H1 (cell line): ENCODE results near the gene UBE2G2. TPM values are rescaled to one million over a fixed set of nuclear protein-coding genes. Genes with fewer than 3 reads are reported as not detected.

ENCODE experiments used
- CTCF ChIA-PET: fragments of 300-600 bp; sonication (Branson Sonifier 250); formaldehyde crosslinking; loops from one replicate; lab custom pipeline; 2021; ENCODE audit not compliant: partially characterized antibody; lab: Charles Lee
- POLR2A ChIA-PET: fragments of 300-600 bp; sonication (Branson Sonifier 250); formaldehyde crosslinking; loops from one replicate; lab custom pipeline; 2021; ENCODE audit warnings: inconsistent platforms; ENCODE audit not compliant: partially characterized antibody; lab: Charles Lee
- DNase-seq, 2 experiments: peaks; one replicate each; pipeline versions ENCODE4 v3.0.0 to v3.0.0-alpha.2; 2010 to 2022; ENCODE audit warnings: low spot score in 2 of 2, low read depth in 1 of 2, mixed read lengths in 1 of 2
- FAIRE-seq: peaks from 2 replicates; lab custom pipeline; 2011; peaks lifted over from hg19 to GRCh38; lab: Jason Lieb, UNC
- H2AFZ ChIP-seq: 2 replicates; pipeline ENCODE4 v1.8.1; 2012; ENCODE audit warnings: low read length, inconsistent platforms
- H2AK5ac ChIP-seq: 2 replicates; pipeline ENCODE4 v1.6.1; 2013; ENCODE audit warnings: low read depth, low read length
- H2BK120ac ChIP-seq: replicated peaks from 2 replicates; pipeline ENCODE3; 2013; ENCODE audit warnings: low read depth, low read length, inconsistent platforms
- H2BK12ac ChIP-seq: 2 replicates; pipeline ENCODE4 v1.6.1; 2013; ENCODE audit warnings: low read depth, low read length
- H2BK15ac ChIP-seq: 2 replicates; pipeline ENCODE4 v1.6.1; 2013; ENCODE audit warnings: low read length
- H2BK20ac ChIP-seq: 2 replicates; pipeline ENCODE4 v1.6.1; 2013; ENCODE audit warnings: low read length
- H2BK5ac ChIP-seq: 2 replicates; pipeline ENCODE4 v1.6.1; 2013; ENCODE audit warnings: low read depth, low read length
- H3K14ac ChIP-seq: 2 replicates; pipeline ENCODE4 v1.6.1; 2013; ENCODE audit warnings: inconsistent platforms; ENCODE audit not compliant: insufficient read length
- H3K18ac ChIP-seq: 2 replicates; pipeline ENCODE4 v1.6.1; 2013; ENCODE audit warnings: low read length; ENCODE audit errors: extremely low read depth
- H3K23ac ChIP-seq: 2 replicates; pipeline ENCODE4 v1.6.1; 2013; ENCODE audit warnings: inconsistent platforms; ENCODE audit not compliant: insufficient read length
- H3K23me2 ChIP-seq: 2 replicates; pipeline ENCODE4 v1.6.1; 2013; ENCODE audit warnings: low read depth, low read length
- H3K27ac ChIP-seq: 2 replicates; pipeline ENCODE4 v1.6.1; 2011; ENCODE audit warnings: low read depth, low read length, inconsistent platforms
- H3K27me3 ChIP-seq, 4 experiments: replicated peaks in 1 of 4; 1 replicate in 1 of 4; 2 replicates in 3 of 4; pipeline versions ENCODE4 v1.6.1 to v1.8.1; 2011 to 2013; ENCODE audit warnings: low read length in 3 of 4, mild to moderate bottlenecking in 3 of 4, inconsistent platforms in 2 of 4, mixed read lengths in 2 of 4, moderate library complexity in 1 of 4; ENCODE audit not compliant: control insufficient read depth in 3 of 4, insufficient read depth in 3 of 4; ENCODE audit errors: extremely low read depth in 1 of 4
- H3K36me3 ChIP-seq, 4 experiments: 2 replicates each; pipeline versions ENCODE4 v1.6.1 to v1.8.1; 2011 to 2013; ENCODE audit warnings: mild to moderate bottlenecking in 4 of 4, low read length in 3 of 4, moderate library complexity in 2 of 4, control low read depth in 1 of 4, inconsistent platforms in 1 of 4; ENCODE audit not compliant: insufficient read depth in 4 of 4, control insufficient read depth in 2 of 4
- H3K4ac ChIP-seq: replicated peaks from 2 replicates; pipeline ENCODE3; 2013; ENCODE audit warnings: low read length, low read depth, mixed read lengths, inconsistent platforms; ENCODE audit not compliant: insufficient read length
- H3K4me1 ChIP-seq, 4 experiments: replicated peaks in 1 of 4; 1 replicate in 1 of 4; 2 replicates in 3 of 4; pipeline versions ENCODE4 v1.6.1 to v1.8.1; 2011 to 2013; ENCODE audit warnings: low read length in 3 of 4, inconsistent platforms in 2 of 4, mixed read lengths in 1 of 4; ENCODE audit not compliant: insufficient read depth in 4 of 4, control insufficient read depth in 3 of 4
- H3K4me2 ChIP-seq, 2 experiments: 2 replicates each; pipeline versions ENCODE4 v1.6.1 to v1.8.1; 2011 to 2013; ENCODE audit warnings: low read depth in 2 of 2, low read length in 2 of 2, control low read depth in 1 of 2, inconsistent platforms in 1 of 2, mild to moderate bottlenecking in 1 of 2; ENCODE audit not compliant: insufficient read depth in 1 of 2
- H3K4me3 ChIP-seq, 4 experiments: fragments of 200-600, 300-600 bp in 1 of 4; sonication (generic), shearing (Covaris generic), sonication (Bioruptor Twin) in 1 of 4; 2 replicates each; pipeline versions ENCODE4 v1.5.1 to v1.8.1; 2011 to 2016; ENCODE audit warnings: low read length in 4 of 4, low read depth in 3 of 4, control low read depth in 2 of 4, inconsistent platforms in 2 of 4, mild to moderate bottlenecking in 2 of 4, mixed read lengths in 1 of 4, moderate library complexity in 1 of 4; ENCODE audit not compliant: insufficient read depth in 2 of 4; ENCODE audit errors: extremely low read depth in 1 of 4
- H3K56ac ChIP-seq: replicated peaks from 2 replicates; pipeline ENCODE3; 2013; ENCODE audit warnings: low read depth, mild to moderate bottlenecking, mixed read lengths, low read length, inconsistent platforms; ENCODE audit not compliant: insufficient read length
- H3K79me1 ChIP-seq: 2 replicates; pipeline ENCODE4 v1.6.1; 2013; ENCODE audit warnings: low read depth, low read length, control low read depth
- H3K79me2 ChIP-seq, 2 experiments: 2 replicates each; pipeline versions ENCODE4 v1.6.1 to v1.8.1; 2012 to 2013; ENCODE audit warnings: low read length in 2 of 2, mild to moderate bottlenecking in 2 of 2, inconsistent platforms in 1 of 2; ENCODE audit not compliant: insufficient read depth in 2 of 2, control insufficient read depth in 1 of 2
- H3K9ac ChIP-seq, 4 experiments: replicated peaks in 1 of 4; 1 replicate in 1 of 4; 2 replicates in 3 of 4; pipeline versions ENCODE4 v1.6.1 to v1.8.1; 2011 to 2013; ENCODE audit warnings: low read depth in 3 of 4, low read length in 3 of 4, control low read depth in 2 of 4, mild to moderate bottlenecking in 2 of 4, moderate library complexity in 2 of 4, inconsistent platforms in 1 of 4; ENCODE audit errors: extremely low read depth in 1 of 4
- H3K9me3 ChIP-seq, 2 experiments: 2 replicates each; pipeline versions ENCODE4 v1.6.1 to v1.8.1; 2012 to 2013; ENCODE audit warnings: mild to moderate bottlenecking in 2 of 2, moderate library complexity in 2 of 2, control low read depth in 1 of 2, inconsistent platforms in 1 of 2, low read depth in 1 of 2, low read length in 1 of 2, mixed read lengths in 1 of 2; ENCODE audit not compliant: insufficient read depth in 2 of 2
- H4K20me1 ChIP-seq, 2 experiments: replicated peaks in 1 of 2; 2 replicates each; pipeline versions ENCODE3 to v1.8.1; 2011 to 2013; ENCODE audit warnings: inconsistent platforms in 2 of 2, low read length in 2 of 2, mild to moderate bottlenecking in 1 of 2; ENCODE audit not compliant: insufficient read depth in 2 of 2, control insufficient read depth in 1 of 2
- H4K5ac ChIP-seq: 2 replicates; pipeline ENCODE4 v1.6.1; 2013; ENCODE audit warnings: low read length, low read depth, mixed read lengths, inconsistent platforms; ENCODE audit not compliant: insufficient read length
- H4K8ac ChIP-seq: 2 replicates; pipeline ENCODE4 v1.8.0; 2013; ENCODE audit warnings: mild to moderate bottlenecking, moderate library complexity, low read length, inconsistent platforms; ENCODE audit not compliant: insufficient read depth; ENCODE audit errors: extremely low read depth
- H4K91ac ChIP-seq: replicated peaks from 2 replicates; pipeline ENCODE3; 2013; ENCODE audit warnings: low read length, mixed read lengths, inconsistent platforms; ENCODE audit not compliant: insufficient read length
- CBX5 ChIP-seq: fragments of 300-800, 300-1000 bp; sonication (generic); IDR thresholded peaks from 2 replicates; pipeline ENCODE4 v1.7.1; 2016; ENCODE audit warnings: antibody characterized with exemption, low read length, low read depth
- NANOG ChIP-seq: IDR thresholded peaks from 2 replicates; pipeline ENCODE4 v1.6.1; 2011; ENCODE audit warnings: low read length, low read depth, mild to moderate bottlenecking, inconsistent platforms; ENCODE audit not compliant: insufficient read depth, poor library complexity, severe bottlenecking
- PHF8 ChIP-seq: fragments of 200-600 bp; sonication (generic); conservative IDR thresholded peaks from 2 replicates; pipeline ENCODE4 v1.7.1; 2012; ENCODE audit warnings: low read depth, mild to moderate bottlenecking, inconsistent platforms, low read length, moderate library complexity
- POLR2AphosphoS5 ChIP-seq: IDR thresholded peaks from 2 replicates; pipeline ENCODE4 v1.6.1; 2011; ENCODE audit warnings: low read depth, low read length
- RFX5 ChIP-seq: IDR thresholded peaks from 2 replicates; pipeline ENCODE4 v1.6.1; 2011; ENCODE audit warnings: low read depth, low read length, improper control_type of control experiment, borderline replicate concordance
- RXRA ChIP-seq: IDR thresholded peaks from 2 replicates; pipeline ENCODE4 v1.6.1; 2011; ENCODE audit warnings: low read depth, mild to moderate bottlenecking, low read length, moderate library complexity; ENCODE audit not compliant: insufficient read depth
- SIN3A ChIP-seq, 2 experiments: IDR thresholded peaks in 1 of 2; conservative IDR thresholded peaks in 1 of 2; 2 replicates each; pipeline ENCODE4 v1.6.1; 2011 to 2012; ENCODE audit warnings: low read length in 2 of 2, improper control_type of control experiment in 1 of 2, low read depth in 1 of 2, mild to moderate bottlenecking in 1 of 2
- SRF ChIP-seq: IDR thresholded peaks from 2 replicates; pipeline ENCODE4 v1.6.1; 2011; ENCODE audit warnings: mild to moderate bottlenecking, low read depth, low read length, moderate library complexity
- TBP ChIP-seq: IDR thresholded peaks from 2 replicates; pipeline ENCODE4 v1.6.1; 2011; ENCODE audit warnings: low read depth, low read length, improper control_type of control experiment
- YY1 ChIP-seq: IDR thresholded peaks from 2 replicates; pipeline ENCODE4 v1.6.1; 2011; ENCODE audit warnings: low read depth, mild to moderate bottlenecking, low read length
- WGBS, 2 experiments: shearing (Covaris generic) in 1 of 2; methylation state at CpG; one replicate each; pipeline versions ENCODE4 v1.1.6 to v1.1.7; 2013 to 2015; ENCODE audit warnings: low lambda C conversion rate in 2 of 2, mixed read lengths in 2 of 2, inconsistent platforms in 1 of 2, low coverage in 1 of 2, missing lambda C conversion rate in 1 of 2; ENCODE audit not compliant: insufficient replicate concordance in 2 of 2, insufficient coverage in 1 of 2, insufficient read length in 1 of 2; ENCODE audit errors: extremely low coverage in 1 of 2, missing lambda C conversion rate in 1 of 2; 5-methylcytosine and 5-hydroxymethylcytosine counted together
- polyA plus RNA-seq, 7 experiments: library from polyadenylated mRNA; depleted of rRNA in 3 of 7; stranded (reverse) in 5 of 7; unstranded in 2 of 7; fragments of >200 nt in 5 of 7; fragments of 200-250 nt in 2 of 7; gene quantifications; 1 replicate in 5 of 7; 2 replicates in 1 of 7; 4 replicates in 1 of 7; pipeline versions ENCODE4 v1.2.1 to v1.2.3, GENCODE V29; 2011 to 2013; ENCODE audit warnings: missing spikeins in 2 of 7, mixed read lengths in 2 of 7
- total RNA-seq: library from RNA; stranded (reverse); fragmentation: NEBNext Ultra II Directional; extraction: Animal tissue kit (Norgen Biotek cat#: 25700); gene quantifications from 2 replicates; pipeline ENCODE4 v1.2.1, GENCODE V29; 2021

UBE2G2 gene
- total and polyA plus RNA-seq, 2 of the 8 experiments (the other 6 are each of a cell fraction or from before 2014, with no cell fraction given) = 96.3 to 101 TPM

GRCh38 chr21:44767834-44768831 lies 33.5 kb downstream of the UBE2G2 start:
- WGBS, 2 experiments = 76% methylated on average over 30 of the region's 30 CpGs; no CpG with 5 or more reads in 1 of the 2 experiments
- H3K27ac ChIP-seq = peak overlapping the region; percentile 14; the same call in 1 of the 2 replicates
- CTCF ChIA-PET = interaction anchor here (0.6 to 2.8 kb wide), 10 partner anchors 15 to 262 kb away, joined by 3 to 11 read pairs (median 4); partner anchors contain the start of gene KRTAP10-12
- no peak for TF ChIP-seq NANOG
- no peak for TF ChIP-seq TBP
- TF ChIP-seq SRF = no peak
- no peak for TF ChIP-seq CBX5
- TF ChIP-seq PHF8 = no peak
- no peak for TF ChIP-seq RXRA
- no peak for TF ChIP-seq SIN3A (conservative IDR thresholded peaks at IDR 0.05 in 1 of 2, IDR thresholded peaks at IDR 0.05 in 1 of 2; ENCODE audit: low read depth in 1 of 2, low read length in 2 of 2)
- TF ChIP-seq RFX5 = no peak
- no peak; the same call in 1 of the 2 replicates for TF ChIP-seq POLR2AphosphoS5
- TF ChIP-seq YY1 = no peak

More at GRCh38 chr21:44767834-44768831, 33.5 kb downstream of the UBE2G2 start:
- Histone ChIP-seq H2AFZ (no peak overlapping the region), H3K56ac (no peak overlapping the region), H2BK15ac (no peak overlapping the region), H3K18ac (peak overlapping the region; percentile 48), H2BK5ac (peak overlapping the region; percentile 96; the same call in 1 of the 2 replicates), H3K14ac (no peak overlapping the region), H4K91ac (peak overlapping the region; percentile 42), H3K79me1 (peaks cover 3% of the 10 kb centered on the region; the same call in 1 of the 2 replicates), H2AK5ac (no peak overlapping the region), H3K36me3 (peaks cover 8 to 22% (median 12%) of the 10 kb centered on the region in 4 experiments; a peak in 7 of 8 replicates), H3K23me2 (no peaks in the 10 kb centered on the region), H3K27me3 (no peaks in the 10 kb centered on the region; a peak in 1 of 7 replicates), H3K23ac (no peak overlapping the region), H2BK120ac (no peak overlapping the region), H3K9me3 (no peaks in the 10 kb centered on the region), H2BK20ac (no peak overlapping the region), H3K9ac (no peak overlapping the region), H3K4me2 (peak overlapping the region; percentile 25 to 26; a peak in 3 of 4 replicates), H3K4me3 (no peak overlapping the region), H4K8ac (peak overlapping the region; percentile 20), H3K4me1 (peaks cover 5 to 33% (median 22%) of the 10 kb centered on the region in 4 experiments), H4K5ac (peak overlapping the region; percentile 40), H3K79me2 (no peaks in the 10 kb centered on the region; a peak in 1 of 4 replicates), H2BK12ac (peak overlapping the region; percentile 88; the same call in 1 of the 2 replicates), H3K4ac (peak overlapping the region; percentile 60), H4K20me1 (peaks cover 4 to 7% of the 10 kb centered on the region in 2 experiments)
- DNase-seq (no peak), FAIRE-seq (peak; percentile 76)
- POLR2A ChIA-PET = interaction anchor here (0.7 to 2.3 kb wide), 12 partner anchors 9 to 104 kb away, joined by 3 to 8 read pairs (median 3); partner anchors contain the start of gene UBE2G2
